ENCODE results near the gene SLC4A1AP.
"Not testable (repeated sequence)": the region's sequence is repeated elsewhere in the genome, so short reads cannot be mapped to it uniquely, and the experiment has no call there.

- not testable (repeated sequence) for TF ChIP-seq POLR2AphosphoS5 (IDR thresholded peaks at IDR 0.05; ENCODE audit: low read depth); CTCF (IDR thresholded peaks at IDR 0.05; ENCODE audit: insufficient read depth, low read length)
Observed at GRCh38 chr2:27682334-27682771, 18.7 kb downstream of the SLC4A1AP start.
